ENCODE data around the gene GIMAP4.

GIMAP4 gene

DNA sequence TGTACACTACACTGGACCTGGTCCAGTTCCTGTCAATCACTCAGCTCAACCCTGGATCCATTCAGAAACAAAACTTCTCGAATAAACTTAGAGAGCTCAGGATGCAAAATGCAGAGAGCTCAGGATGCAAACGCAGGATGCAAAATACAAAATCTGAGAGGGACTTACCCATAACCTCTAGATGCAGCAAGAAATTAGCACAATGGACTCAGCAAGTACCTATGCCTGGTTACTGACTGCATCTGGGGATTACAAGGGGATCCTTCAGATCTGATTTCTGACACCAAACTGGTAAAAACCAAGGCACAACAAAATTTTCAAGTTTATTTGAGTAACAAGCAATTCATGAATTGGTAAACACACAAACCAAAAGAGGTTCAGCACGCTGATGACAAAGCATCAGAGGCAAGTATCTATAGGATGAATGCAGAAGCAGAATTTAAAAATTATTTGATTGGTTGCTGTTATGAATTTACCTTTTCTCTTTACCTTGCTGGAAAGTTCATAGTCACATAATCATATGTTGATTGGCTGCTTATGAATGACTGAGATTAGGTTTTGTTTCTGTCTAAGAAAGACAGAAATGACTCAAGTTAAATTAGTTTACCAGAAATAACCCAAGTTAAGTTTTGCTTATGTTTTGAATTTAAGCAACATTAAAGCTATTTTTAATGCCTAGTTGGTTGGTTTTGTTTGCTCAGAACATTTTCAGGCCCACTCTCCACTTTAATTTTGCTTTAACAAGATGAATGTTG, 53.6 kb downstream of the GIMAP4 start:
- TF ChIP-seq, protein P1, sequence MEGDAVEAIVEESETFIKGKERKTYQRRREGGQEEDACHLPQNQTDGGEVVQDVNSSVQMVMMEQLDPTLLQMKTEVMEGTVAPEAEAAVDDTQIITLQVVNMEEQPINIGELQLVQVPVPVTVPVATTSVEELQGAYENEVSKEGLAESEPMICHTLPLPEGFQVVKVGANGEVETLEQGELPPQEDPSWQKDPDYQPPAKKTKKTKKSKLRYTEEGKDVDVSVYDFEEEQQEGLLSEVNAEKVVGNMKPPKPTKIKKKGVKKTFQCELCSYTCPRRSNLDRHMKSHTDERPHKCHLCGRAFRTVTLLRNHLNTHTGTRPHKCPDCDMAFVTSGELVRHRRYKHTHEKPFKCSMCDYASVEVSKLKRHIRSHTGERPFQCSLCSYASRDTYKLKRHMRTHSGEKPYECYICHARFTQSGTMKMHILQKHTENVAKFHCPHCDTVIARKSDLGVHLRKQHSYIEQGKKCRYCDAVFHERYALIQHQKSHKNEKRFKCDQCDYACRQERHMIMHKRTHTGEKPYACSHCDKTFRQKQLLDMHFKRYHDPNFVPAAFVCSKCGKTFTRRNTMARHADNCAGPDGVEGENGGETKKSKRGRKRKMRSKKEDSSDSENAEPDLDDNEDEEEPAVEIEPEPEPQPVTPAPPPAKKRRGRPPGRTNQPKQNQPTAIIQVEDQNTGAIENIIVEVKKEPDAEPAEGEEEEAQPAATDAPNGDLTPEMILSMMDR (IDR thresholded peaks at IDR 0.05; ENCODE audit: unreplicated experiment in 3 of 3) = no peak
- Mint-ChIP-seq H3K27ac (no peak overlapping the region), H3K4me1 (no peaks in the 10 kb centered on the region), H3K9me3 (no peaks in the 10 kb centered on the region), H3K4me3 (no peak overlapping the region), H3K36me3 (ENCODE audit: low read depth) (no peaks in the 10 kb centered on the region), H3K27me3 (ENCODE audit: low read depth) (peaks cover 7% of the 10 kb centered on the region)

GRCh38 chr7:150621376-150621775, 54.2 kb downstream of the GIMAP4 start:
- Mint-ChIP-seq H3K36me3 (ENCODE audit: low read depth) (no peaks in the 10 kb centered on the region), H3K27ac (no peak overlapping the region), H3K27me3 (ENCODE audit: low read depth) (peaks cover 7% of the 10 kb centered on the region), H3K4me3 (no peak overlapping the region), H3K9me3 (no peaks in the 10 kb centered on the region), H3K4me1 (no peaks in the 10 kb centered on the region)
- TF ChIP-seq, protein P1 (IDR thresholded peaks at IDR 0.05; ENCODE audit: unreplicated experiment in 3 of 3) = no peak
